Hepatocyte (in vitro differentiated cells): ENCODE data around the gene TMEM131. TPM values are rescaled to one million over a fixed set of nuclear protein-coding genes. Genes with fewer than 3 reads are reported as not detected.

Experiments used
- DNase-seq: peaks from one replicate; pipeline ENCODE4 v3.0.0-alpha.2; 2016; ENCODE audit warnings: low spot score
- H2AFZ ChIP-seq: fragments of 200-600 bp; sonication (generic); 2 replicates; pipeline ENCODE4 v1.6.0; 2016; ENCODE audit warnings: antibody characterized with exemption, mild to moderate bottlenecking
- H3K27ac ChIP-seq: fragments of 200-600 bp; sonication (generic); 2 replicates; pipeline ENCODE4 v1.5.1; 2016; ENCODE audit warnings: mild to moderate bottlenecking
- H3K27me3 ChIP-seq: fragments of 200-600 bp; sonication (generic); 2 replicates; pipeline ENCODE4 v1.6.1; 2016
- H3K36me3 ChIP-seq: fragments of 200-600 bp; sonication (generic); replicated peaks from 2 replicates; pipeline ENCODE4 v1.5.1; 2016; ENCODE audit warnings: low read depth; ENCODE audit not compliant: insufficient read depth
- H3K4me1 ChIP-seq: fragments of 200-600 bp; sonication (generic); 2 replicates; pipeline ENCODE4 v1.5.1; 2016; ENCODE audit warnings: mild to moderate bottlenecking, moderate library complexity; ENCODE audit not compliant: insufficient read depth
- H3K4me2 ChIP-seq: fragments of 200-600 bp; sonication (generic); 2 replicates; pipeline ENCODE4 v1.6.0; 2016
- H3K4me3 ChIP-seq: fragments of 200-600 bp; sonication (generic); 2 replicates; pipeline ENCODE4 v1.5.1; 2016; ENCODE audit warnings: mild to moderate bottlenecking
- H3K79me2 ChIP-seq: fragments of 200-600 bp; sonication (generic); 2 replicates; pipeline ENCODE4 v1.6.0; 2017; ENCODE audit warnings: mild to moderate bottlenecking
- H3K9me2 ChIP-seq: fragments of 200-600 bp; sonication (generic); replicated peaks from 2 replicates; pipeline ENCODE4 v1.6.0; 2017; ENCODE audit warnings: mild to moderate bottlenecking; ENCODE audit not compliant: insufficient read depth
- H3K9me3 ChIP-seq: fragments of 200-600 bp; sonication (generic); 2 replicates; pipeline ENCODE4 v1.5.1; 2016; ENCODE audit warnings: low read depth, mild to moderate bottlenecking
- H4K20me1 ChIP-seq: fragments of 200-600 bp; sonication (generic); 2 replicates; pipeline ENCODE4 v1.6.0; 2016; ENCODE audit warnings: mild to moderate bottlenecking; ENCODE audit not compliant: insufficient read depth, poor library complexity, severe bottlenecking
- EZH2 ChIP-seq: fragments of 200-600 bp; sonication (generic); IDR thresholded peaks from 2 replicates; pipeline ENCODE4 v1.6.1; 2016; ENCODE audit warnings: antibody characterized with exemption, mild to moderate bottlenecking, borderline replicate concordance
- EZH2phosphoT487 ChIP-seq: fragments of 200-600 bp; sonication (generic); IDR thresholded peaks from one replicate; pipeline ENCODE4 v1.6.1; 2018; ENCODE audit warnings: antibody characterized with exemption, mild to moderate bottlenecking, low read depth, moderate library complexity; ENCODE audit not compliant: unreplicated experiment, severe bottlenecking
- WGBS: methylation state at CpG from one replicate; pipeline ENCODE4 v1.1.6; 2016; ENCODE audit warnings: low lambda C conversion rate; ENCODE audit errors: missing lambda C conversion rate; 5-methylcytosine and 5-hydroxymethylcytosine counted together
- polyA plus RNA-seq: library from polyadenylated mRNA; unstranded; fragments of >200 nt; fragmentation: Nextera tagmentation; extraction: Ambion mirVana; gene quantifications from 2 replicates; pipeline ENCODE4 v1.2.1, GENCODE V29; 2016
- total RNA-seq: library from RNA; depleted of rRNA; stranded (reverse); fragments of >200 nt; gene quantifications from 2 replicates; pipeline ENCODE4 v1.2.3, GENCODE V29; 2014
- TF ChIP-seq, protein P1 (sequence below): fragments of 200-600 bp; sonication (generic); IDR thresholded peaks from 2 replicates; pipeline ENCODE4 v1.5.1; 2016; ENCODE audit warnings: antibody characterized with exemption, mild to moderate bottlenecking; ENCODE audit not compliant: poor library complexity

TMEM131 gene
- total and polyA plus RNA-seq, 2 experiments from 2014 or later = 17.5 to 42.1 TPM

DNA sequence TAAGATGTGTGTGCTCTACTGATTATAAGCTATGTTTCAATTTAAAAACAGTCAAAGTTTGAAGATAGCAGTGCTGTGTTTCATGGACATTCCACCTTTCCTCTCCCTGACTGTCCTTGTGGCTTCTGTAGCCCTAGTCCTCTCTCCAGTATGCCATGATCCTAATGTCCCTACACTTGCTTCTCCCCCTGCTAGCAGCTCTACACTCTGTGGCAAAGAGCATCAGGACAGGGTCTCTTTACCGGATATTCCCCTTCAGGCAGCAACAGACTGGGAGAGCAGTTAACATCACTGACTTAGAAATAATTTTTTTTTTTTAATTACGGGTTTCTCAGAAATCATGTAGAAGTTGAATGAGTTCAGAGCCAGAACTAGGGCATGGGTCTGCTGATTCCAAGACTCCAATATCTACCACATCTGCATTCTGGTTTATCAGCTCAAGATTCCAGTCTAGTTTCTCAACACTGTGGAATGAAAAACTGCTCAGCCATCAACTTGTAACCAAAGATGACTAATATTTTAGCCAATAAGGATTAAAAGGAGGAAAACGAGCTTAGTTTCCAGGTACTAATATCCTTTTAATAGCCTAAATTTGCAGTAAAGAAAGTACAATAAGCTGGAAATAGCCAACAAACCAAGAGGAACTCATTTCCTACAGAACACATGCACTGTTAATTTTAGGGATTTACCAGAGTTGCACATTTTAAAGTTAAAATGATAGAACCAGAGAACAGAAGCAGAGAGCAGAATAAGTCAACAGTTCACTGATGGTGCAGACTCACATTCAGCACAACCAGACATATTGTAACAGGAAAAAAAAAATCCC is 45.2 kb downstream of the TMEM131 start:
- H2AFZ ChIP-seq = no peak overlapping the region
- 54% methylated on average over 3 of the region's 3 CpGs for WGBS
- peak overlapping the region; percentile 28 for H3K4me2 ChIP-seq
- DNase-seq = peak; percentile 16
- no peaks in the 10 kb centered on the region for H3K27me3 ChIP-seq
- peaks cover 95% of the 10 kb centered on the region for H3K79me2 ChIP-seq
- H4K20me1 ChIP-seq = peaks cover 22% of the 10 kb centered on the region
- TF ChIP-seq EZH2phosphoT487 = no peak
- TF ChIP-seq EZH2 = no peak
- TF ChIP-seq, protein P1, sequence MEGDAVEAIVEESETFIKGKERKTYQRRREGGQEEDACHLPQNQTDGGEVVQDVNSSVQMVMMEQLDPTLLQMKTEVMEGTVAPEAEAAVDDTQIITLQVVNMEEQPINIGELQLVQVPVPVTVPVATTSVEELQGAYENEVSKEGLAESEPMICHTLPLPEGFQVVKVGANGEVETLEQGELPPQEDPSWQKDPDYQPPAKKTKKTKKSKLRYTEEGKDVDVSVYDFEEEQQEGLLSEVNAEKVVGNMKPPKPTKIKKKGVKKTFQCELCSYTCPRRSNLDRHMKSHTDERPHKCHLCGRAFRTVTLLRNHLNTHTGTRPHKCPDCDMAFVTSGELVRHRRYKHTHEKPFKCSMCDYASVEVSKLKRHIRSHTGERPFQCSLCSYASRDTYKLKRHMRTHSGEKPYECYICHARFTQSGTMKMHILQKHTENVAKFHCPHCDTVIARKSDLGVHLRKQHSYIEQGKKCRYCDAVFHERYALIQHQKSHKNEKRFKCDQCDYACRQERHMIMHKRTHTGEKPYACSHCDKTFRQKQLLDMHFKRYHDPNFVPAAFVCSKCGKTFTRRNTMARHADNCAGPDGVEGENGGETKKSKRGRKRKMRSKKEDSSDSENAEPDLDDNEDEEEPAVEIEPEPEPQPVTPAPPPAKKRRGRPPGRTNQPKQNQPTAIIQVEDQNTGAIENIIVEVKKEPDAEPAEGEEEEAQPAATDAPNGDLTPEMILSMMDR = no peak
- no peak overlapping the region for H3K4me3 ChIP-seq
- H3K36me3 ChIP-seq = no peaks in the 10 kb centered on the region
- no peaks in the 10 kb centered on the region for H3K9me3 ChIP-seq
- peak overlapping the region; percentile 42 for H3K27ac ChIP-seq
- no peaks in the 10 kb centered on the region for H3K9me2 ChIP-seq
- peaks cover 23% of the 10 kb centered on the region for H3K4me1 ChIP-seq

DNA sequence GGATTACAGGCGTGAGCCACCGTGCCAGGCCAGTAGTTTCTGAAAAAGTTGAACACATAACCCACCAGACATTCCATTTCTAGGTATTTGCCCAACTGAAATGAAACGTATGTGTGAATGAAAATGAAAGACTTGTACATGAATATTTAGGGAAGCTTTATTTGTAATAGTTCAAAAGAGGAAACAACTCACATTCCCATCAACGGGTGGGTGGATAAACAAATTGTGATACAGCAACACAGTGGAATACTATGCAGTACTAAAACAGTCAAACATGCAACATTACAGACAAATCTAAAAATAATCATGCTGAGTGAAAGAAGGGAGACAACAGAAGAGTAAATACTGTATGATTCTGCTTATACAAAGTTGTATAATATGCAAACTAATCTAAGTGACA is 46.8 kb downstream of the TMEM131 start:
- Histone ChIP-seq H3K9me2 (no peaks in the 10 kb centered on the region), H3K36me3 (no peaks in the 10 kb centered on the region), H3K79me2 (peaks cover 95% of the 10 kb centered on the region), H4K20me1 (peaks cover 25% of the 10 kb centered on the region), H3K4me1 (peaks cover 29% of the 10 kb centered on the region), H3K9me3 (no peaks in the 10 kb centered on the region), H3K4me3 (no peak overlapping the region), H3K27me3 (no peaks in the 10 kb centered on the region), H3K27ac (no peak overlapping the region), H3K4me2 (no peak overlapping the region), H2AFZ (no peak overlapping the region)
- TF ChIP-seq EZH2 (no peak), EZH2phosphoT487 (no peak)
- 92% methylated on average over 4 of the region's 4 CpGs for WGBS
- no peak for DNase-seq

DNA sequence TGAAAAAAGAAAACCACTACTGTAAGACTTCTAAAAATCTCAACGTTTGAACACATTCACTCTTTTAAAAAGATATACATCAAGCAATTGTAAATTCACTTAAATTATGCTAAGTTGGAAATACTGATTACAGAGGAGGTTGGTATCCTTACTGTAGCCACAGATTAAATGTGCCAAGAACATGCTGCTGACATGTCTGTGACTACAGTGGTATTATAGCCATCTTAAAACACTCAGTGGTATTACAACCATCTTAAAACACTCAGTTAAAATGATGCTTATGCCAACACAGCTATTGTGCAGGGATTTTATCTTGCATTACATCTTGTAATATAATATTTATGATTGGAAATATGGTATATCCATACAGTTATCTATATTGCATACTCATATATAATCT is 50.0 kb downstream of the TMEM131 start:
- Histone ChIP-seq H3K27ac (no peak overlapping the region), H2AFZ (no peak overlapping the region), H3K4me2 (peak overlapping the region; percentile 24), H3K79me2 (peaks cover 89% of the 10 kb centered on the region), H3K36me3 (no peaks in the 10 kb centered on the region), H3K4me1 (peaks cover 25% of the 10 kb centered on the region), H3K9me2 (no peaks in the 10 kb centered on the region), H3K9me3 (no peaks in the 10 kb centered on the region), H3K4me3 (no peak overlapping the region), H4K20me1 (peaks cover 13% of the 10 kb centered on the region), H3K27me3 (no peaks in the 10 kb centered on the region)
- TF ChIP-seq, protein P1 = no peak
- TF ChIP-seq EZH2 (no peak), EZH2phosphoT487 (no peak)
- no peak for DNase-seq
- WGBS = 45% methylated on average over 1 of the region's 1 CpG

DNA sequence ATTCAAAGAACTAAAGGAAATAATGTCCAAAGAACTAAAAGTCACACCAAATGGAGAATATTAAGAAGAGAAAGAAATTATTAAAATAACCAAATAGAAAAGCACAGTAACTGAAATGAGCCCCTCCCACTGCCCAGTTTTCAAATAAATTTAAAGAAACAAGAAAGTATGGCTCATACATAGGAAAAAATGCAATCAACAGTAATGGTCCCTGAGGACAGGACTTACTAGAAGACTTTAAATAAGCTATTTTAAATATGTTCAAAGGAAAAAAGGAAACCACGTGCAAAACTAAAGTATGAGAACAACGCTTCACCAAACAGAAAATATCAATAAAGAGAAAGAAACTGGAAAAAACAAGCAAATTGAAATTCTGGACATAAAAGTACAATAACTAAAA is 58.9 kb downstream of the TMEM131 start:
- 83% methylated on average over 2 of the region's 2 CpGs for WGBS
- Histone ChIP-seq H3K4me3 (no peak overlapping the region), H4K20me1 (peaks cover 47% of the 10 kb centered on the region)

More for the DNA sequence above, 58.9 kb downstream of the TMEM131 start:
- no peak overlapping the region for H3K4me2 ChIP-seq
- peaks cover 85% of the 10 kb centered on the region for H3K79me2 ChIP-seq
- no peaks in the 10 kb centered on the region for H3K27me3 ChIP-seq
- no peaks in the 10 kb centered on the region for H3K9me2 ChIP-seq
- H3K4me1 ChIP-seq = peaks cover 34% of the 10 kb centered on the region
- H3K27ac ChIP-seq = no peak overlapping the region
- no peak overlapping the region for H2AFZ ChIP-seq
- no peaks in the 10 kb centered on the region for H3K36me3 ChIP-seq
- TF ChIP-seq EZH2phosphoT487 (no peak), EZH2 (no peak)
- TF ChIP-seq, protein P1 = no peak
- H3K9me3 ChIP-seq = no peaks in the 10 kb centered on the region
- no peak for DNase-seq
